ENCODE measurements around the gene MTSS2. TPM values are rescaled to one million over a fixed set of nuclear protein-coding genes. Genes with fewer than 3 reads are reported as not detected.

MTSS2 gene
- total and polyA plus RNA-seq, 2 of the 8 experiments (the other 6 are each of a cell fraction or from before 2014, with no cell fraction given): 23.3 to 36.7 TPM

DNA sequence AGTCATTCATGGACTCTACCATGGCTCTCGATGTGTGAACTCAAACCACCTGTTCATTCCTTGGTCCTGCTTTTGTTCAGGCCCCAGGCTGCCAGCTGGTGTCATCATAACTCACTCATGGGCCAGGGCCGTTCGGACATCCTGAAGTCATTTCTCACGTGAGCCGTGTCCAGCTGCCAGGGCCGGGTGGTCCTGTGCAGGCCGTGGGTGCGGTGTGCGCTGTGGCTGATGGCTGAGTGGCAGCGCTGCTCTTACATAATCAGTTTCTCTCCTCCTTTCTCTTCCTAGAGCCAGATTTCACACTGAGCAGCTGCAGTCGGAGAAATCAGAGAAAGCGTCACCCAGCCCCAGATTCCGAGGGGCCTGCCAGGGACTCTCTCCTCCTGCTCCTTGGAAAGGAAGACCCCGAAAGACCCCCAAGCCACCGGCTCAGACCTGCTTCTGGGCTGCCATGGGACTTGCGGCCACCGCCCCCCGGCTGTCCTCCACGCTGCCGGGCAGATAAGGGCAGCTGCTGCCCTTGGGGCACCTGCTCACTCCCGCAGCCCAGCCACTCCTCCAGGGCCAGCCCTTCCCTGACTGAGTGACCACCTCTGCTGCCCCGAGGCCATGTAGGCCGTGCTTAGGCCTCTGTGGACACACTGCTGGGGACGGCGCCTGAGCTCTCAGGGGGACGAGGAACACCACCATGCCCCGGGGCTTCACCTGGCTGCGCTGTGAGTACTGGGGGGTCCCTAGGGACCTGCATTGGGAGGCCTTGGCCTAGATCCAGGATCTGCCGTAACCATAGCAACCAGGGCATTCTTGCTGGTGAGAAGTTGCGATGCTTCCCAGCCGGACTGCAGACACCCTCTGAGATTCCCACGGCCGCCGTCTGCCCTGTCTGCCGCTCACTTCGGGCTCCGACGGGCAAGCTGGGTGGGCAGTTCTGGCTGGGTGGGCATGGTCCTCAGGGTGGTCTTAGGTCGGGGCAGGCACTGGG, 39.3 kb downstream of the MTSS2 start, which contains the start of gene IL34 (continued):
- no peak for TF ChIP-seq SP2 (IDR thresholded peaks at IDR 0.05; ENCODE audit: low read length)
- no peak for TF ChIP-seq PHF8 (conservative IDR thresholded peaks at IDR 0.05; ENCODE audit: low read depth, low read length)
- TF ChIP-seq POLR2A (IDR thresholded peaks at IDR 0.05; ENCODE audit: control extremely low read depth in 1 of 2, low read depth in 2 of 2, low read length in 2 of 2): no peak
- TF ChIP-seq SP1 (IDR thresholded peaks at IDR 0.05; ENCODE audit: low read depth, low read length): no peak
- no peak for TF ChIP-seq SIX5 (IDR thresholded peaks at IDR 0.05; ENCODE audit: low read depth, low read length)
- no peak for TF ChIP-seq RAD21 (IDR thresholded peaks at IDR 0.05 in 1 of 2, conservative IDR thresholded peaks at IDR 0.05 in 1 of 2; ENCODE audit: low read depth in 2 of 2, low read length in 2 of 2)
- TF ChIP-seq E2F6 (IDR thresholded peaks at IDR 0.05): no peak
- TF ChIP-seq RBBP5 (IDR thresholded peaks at IDR 0.05; ENCODE audit: borderline replicate concordance, low read depth, low read length): no peak
- no peak for TF ChIP-seq JUND (IDR thresholded peaks at IDR 0.05; ENCODE audit: low read length)
- TF ChIP-seq CREB1 (IDR thresholded peaks at IDR 0.05): no peak

Data from H1 (cell line).